GM20000 (cell line): ENCODE data around the gene COL15A1.

Source experiments
- DNase-seq: peaks from one replicate; pipeline ENCODE4 v3.0.0; 2012; ENCODE audit warnings: low spot score
- CTCF ChIP-seq: IDR thresholded peaks from 2 replicates; pipeline ENCODE4 v1.5.1; 2012; ENCODE audit warnings: mild to moderate bottlenecking, control low read depth; ENCODE audit errors: extremely low read depth, missing control alignments

Gene COL15A1

DNA sequence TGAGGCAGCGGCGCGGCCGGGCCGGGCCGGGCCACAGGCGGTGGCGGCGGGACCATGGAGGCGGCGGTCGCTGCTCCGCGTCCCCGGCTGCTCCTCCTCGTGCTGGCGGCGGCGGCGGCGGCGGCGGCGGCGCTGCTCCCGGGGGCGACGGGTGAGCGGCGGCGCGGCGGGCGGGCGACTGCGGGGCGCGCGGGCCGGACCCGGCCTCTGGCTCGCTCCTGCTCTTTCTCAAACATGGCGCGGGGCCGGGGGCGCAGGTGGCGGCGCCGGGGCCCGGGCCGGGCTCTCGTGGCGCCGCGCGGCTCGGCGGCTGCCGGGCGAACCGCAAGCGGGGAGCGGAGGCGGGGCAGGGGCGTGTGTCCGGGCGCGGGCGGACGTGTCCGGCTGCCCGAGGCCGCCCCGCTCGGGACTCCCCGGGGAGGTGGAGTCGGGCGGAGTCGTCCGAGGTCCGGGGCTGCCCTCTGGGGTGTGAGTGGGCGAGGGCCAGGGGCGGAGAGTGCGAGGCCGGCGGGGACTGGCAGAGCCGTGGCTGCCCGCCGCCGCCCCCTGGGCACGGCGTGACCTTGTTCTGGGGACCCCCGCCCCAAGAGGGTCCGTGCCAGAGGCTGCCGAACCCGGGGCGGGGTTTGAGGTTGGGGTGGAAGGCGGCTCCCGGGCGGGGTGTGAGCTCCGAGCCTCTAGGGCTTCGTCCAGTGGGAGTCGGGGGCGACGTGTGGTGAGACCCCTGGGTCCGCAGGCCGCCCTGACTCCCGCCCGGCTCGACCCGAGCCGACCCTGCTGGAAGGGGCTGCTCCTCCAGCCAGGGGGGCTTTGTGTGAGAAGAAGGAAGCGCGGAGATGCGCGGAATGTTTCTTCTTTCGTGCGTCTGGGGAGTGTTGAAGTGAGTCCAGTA is 161.7 kb downstream of the COL15A1 start:
- TF ChIP-seq CTCF, result no peak
- peak; percentile 93 for DNase-seq

GRCh38 chr9:99106044-99106375 is 162.3 kb downstream of the COL15A1 start:
- TF ChIP-seq CTCF, result no peak
- DNase-seq, result no peak

GRCh38 chr9:99107421-99107820 is 163.7 kb downstream of the COL15A1 start:
- DNase-seq, result no peak
- TF ChIP-seq CTCF, result no peak

DNA sequence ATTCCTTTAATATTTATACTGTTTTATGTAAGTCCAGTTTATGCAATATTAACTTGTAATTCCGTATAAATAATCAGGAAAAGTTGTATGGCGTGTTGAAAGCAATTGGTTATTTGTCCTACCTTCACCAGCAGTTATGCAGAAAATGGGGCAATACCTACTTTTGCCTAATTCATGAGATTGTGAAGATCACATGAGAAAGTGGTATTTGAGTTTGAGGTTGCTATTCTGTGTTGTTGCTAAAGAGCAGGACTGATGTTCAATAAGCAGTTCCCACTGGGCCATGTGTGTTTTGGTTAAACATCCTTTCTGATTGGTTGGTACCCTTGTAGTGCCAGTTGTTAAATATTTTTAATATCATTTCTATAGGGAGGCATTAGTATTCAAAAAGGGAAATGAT is 164.4 kb downstream of the COL15A1 start:
- DNase-seq, result no peak
- TF ChIP-seq CTCF, result no peak

DNA sequence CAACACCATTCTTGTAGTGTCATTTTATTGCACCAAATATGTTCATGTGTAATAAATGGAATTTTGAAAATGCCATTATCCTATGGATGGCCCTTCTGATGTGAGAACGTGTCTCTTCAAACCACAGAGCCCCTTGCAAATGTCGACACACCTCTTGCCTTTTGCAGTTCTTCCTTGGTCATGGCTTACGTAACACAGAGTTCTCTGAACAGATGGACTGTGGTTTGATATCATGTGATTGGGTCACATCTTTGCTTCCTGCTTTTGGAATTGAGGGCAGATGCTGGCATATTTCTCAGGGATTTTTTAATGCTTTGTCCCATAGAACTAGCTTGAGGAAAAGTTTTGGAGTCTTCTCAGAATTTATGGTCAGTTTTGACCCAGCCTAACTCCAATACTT is 165.8 kb downstream of the COL15A1 start:
- no peak for TF ChIP-seq CTCF
- DNase-seq, result no peak

DNA sequence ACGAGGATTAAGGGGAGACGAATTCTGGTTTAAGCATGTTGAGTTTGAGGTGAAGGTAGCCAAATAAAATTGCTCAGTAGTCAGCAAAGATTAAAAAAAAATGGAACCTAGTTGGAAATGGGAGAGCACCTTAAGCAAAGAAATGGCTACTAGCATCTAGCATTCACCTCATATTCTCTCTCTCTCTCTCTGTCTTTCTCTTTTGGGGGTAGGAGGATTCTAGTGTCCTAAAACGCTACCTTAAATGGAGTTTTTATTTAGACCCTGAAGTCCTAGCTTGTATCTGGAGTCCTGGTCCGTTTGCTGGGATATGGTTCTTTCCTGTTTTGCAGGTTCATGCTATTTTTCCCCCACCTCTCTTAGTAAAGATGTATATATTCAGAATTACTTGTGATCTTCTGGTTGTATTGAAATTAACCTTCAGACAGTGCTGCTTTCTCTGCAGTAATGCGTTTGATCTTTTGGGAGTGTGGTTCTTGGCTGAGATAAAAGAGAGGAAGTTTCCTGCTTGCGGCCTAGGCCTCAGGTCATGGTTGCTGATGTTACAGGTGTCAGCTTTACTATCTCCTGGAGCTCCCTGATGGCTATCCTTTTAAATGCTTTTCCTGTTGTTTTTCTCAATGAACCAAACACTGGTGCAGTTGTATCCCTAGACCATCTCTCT is 169.2 kb downstream of the COL15A1 start:
- no peak for DNase-seq
- TF ChIP-seq CTCF, result no peak

DNA sequence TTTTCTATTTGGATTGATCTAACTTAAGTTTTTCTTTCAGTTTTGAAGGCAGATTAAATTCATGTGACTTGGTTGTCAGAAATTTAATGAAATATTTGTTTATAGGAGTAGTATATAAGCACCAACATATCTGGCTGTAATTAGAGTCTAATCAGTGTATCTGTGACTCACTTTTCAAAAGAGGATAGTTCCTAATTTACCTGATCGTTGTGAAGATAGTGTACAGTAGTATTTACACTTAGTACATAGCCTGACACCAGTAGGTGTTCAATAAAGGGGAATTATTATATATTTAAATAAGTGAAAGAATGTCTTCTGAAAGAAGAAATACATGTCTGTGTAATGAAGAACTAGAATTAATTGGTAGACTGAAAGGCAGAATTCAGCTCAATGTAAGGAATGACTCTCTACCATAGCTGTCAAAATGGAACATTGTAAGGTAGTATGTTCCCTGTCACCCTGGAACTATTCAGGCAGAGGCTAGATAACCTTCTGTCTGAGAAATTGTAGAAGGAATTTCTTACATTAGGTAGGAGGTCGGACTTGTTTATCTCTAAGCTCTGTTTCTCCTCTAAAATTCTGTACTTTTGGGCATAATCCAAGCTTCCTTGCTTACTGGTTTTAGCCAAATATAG is 169.8 kb downstream of the COL15A1 start:
- no peak for DNase-seq
- no peak for TF ChIP-seq CTCF
